Fibroblast of lung (primary cell): Measurements from ENCODE around the gene ELK3.

Source experiments
- EZH2 ChIP-seq: IDR thresholded peaks from 2 replicates; pipeline ENCODE4 v1.5.1; 2012; ENCODE audit warnings: low read length, control low read depth, mild to moderate bottlenecking; ENCODE audit errors: missing control alignments
- TF ChIP-seq, protein P1 (sequence below), 2 donors: IDR thresholded peaks in 1 of 2; conservative IDR thresholded peaks in 1 of 2; 1 replicate in 1 of 2; 2 replicates in 1 of 2; pipeline ENCODE4 v1.5.1; 2011 to 2012; ENCODE audit warnings: low read length in 2 of 2, control low read depth in 1 of 2, inconsistent platforms in 1 of 2, low read depth in 1 of 2, mild to moderate bottlenecking in 1 of 2

DNA sequence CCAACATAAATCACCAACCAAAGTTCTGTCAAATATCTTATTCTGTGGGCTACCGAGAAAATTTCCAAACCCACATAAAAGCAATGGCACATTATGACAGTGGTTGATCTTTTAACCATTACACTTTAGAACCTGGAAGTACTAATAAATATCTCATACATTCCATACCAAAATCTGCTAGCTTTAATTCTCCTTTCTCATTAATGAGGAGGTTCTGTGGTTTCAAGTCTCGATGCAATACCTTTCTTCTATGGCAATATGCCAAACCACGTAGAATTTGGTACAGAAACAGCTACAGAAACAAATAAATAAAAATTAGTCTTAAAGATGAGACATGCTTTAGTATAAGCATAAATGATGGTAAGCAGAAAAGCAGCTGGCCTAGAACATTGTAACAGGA, 100.7 kb downstream of the ELK3 start:
- TF ChIP-seq, protein P1, sequence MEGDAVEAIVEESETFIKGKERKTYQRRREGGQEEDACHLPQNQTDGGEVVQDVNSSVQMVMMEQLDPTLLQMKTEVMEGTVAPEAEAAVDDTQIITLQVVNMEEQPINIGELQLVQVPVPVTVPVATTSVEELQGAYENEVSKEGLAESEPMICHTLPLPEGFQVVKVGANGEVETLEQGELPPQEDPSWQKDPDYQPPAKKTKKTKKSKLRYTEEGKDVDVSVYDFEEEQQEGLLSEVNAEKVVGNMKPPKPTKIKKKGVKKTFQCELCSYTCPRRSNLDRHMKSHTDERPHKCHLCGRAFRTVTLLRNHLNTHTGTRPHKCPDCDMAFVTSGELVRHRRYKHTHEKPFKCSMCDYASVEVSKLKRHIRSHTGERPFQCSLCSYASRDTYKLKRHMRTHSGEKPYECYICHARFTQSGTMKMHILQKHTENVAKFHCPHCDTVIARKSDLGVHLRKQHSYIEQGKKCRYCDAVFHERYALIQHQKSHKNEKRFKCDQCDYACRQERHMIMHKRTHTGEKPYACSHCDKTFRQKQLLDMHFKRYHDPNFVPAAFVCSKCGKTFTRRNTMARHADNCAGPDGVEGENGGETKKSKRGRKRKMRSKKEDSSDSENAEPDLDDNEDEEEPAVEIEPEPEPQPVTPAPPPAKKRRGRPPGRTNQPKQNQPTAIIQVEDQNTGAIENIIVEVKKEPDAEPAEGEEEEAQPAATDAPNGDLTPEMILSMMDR (conservative IDR thresholded peaks at IDR 0.05 in 1 of 2, IDR thresholded peaks at IDR 0.05 in 1 of 2; ENCODE audit: low read depth in 1 of 2, low read length in 2 of 2) = no peak
- TF ChIP-seq EZH2 = no peak
